ENCODE results near the gene SPDYE3. TPM values are rescaled to one million over a fixed set of nuclear protein-coding genes. Genes with fewer than 3 reads are reported as not detected.
A peak's percentile ranks its signal among the peaks of the same experiment; 100 is the strongest.
"Not testable (repeated sequence)": the region's sequence is repeated elsewhere in the genome, so short reads cannot be mapped to it uniquely, and the experiment has no call there.

SPDYE3 gene
- polyA plus RNA-seq (ENCODE audit: insufficient read length in 4 of 4), result 1 to 10 TPM; 6.9 to 9.1 (median 7.1) TPM

GRCh38 chr7:100307402-100307801, at the start of gene SPDYE3:
SPDYE3 (plus strand) TSS chr7:100307702; CDS start chr7:100307886, 184 bp downstream.
- DNase-seq (ENCODE audit: low read depth in 4 of 4, low spot score in 2 of 4), result not testable (repeated sequence)

- DNase-seq (ENCODE audit: low read depth in 4 of 4, low spot score in 2 of 4), result not testable (repeated sequence)
Observed at GRCh38 chr7:100259984-100260383, 47.5 kb upstream of the SPDYE3 start.

- not testable (repeated sequence) for DNase-seq (ENCODE audit: low read depth in 4 of 4, low spot score in 2 of 4)
Observed at GRCh38 chr7:100262896-100263295, 44.6 kb upstream of the SPDYE3 start.

- not testable (repeated sequence) for DNase-seq (ENCODE audit: low read depth in 4 of 4, low spot score in 2 of 4)
Observed at GRCh38 chr7:100264223-100264622, 43.3 kb upstream of the SPDYE3 start.

- DNase-seq (ENCODE audit: low read depth in 4 of 4, low spot score in 2 of 4), result not testable (repeated sequence)
Observed at GRCh38 chr7:100264669-100265165, 42.8 kb upstream of the SPDYE3 start.

GRCh38 chr7:100265851-100266250, 41.7 kb upstream of the SPDYE3 start:
- not testable (repeated sequence) for DNase-seq (ENCODE audit: low read depth in 4 of 4, low spot score in 2 of 4)

- no peak for DNase-seq (ENCODE audit: low read depth in 4 of 4, low spot score in 2 of 4)
Observed at GRCh38 chr7:100266576-100267354, 40.7 kb upstream of the SPDYE3 start.

GRCh38 chr7:100267648-100268047, 39.9 kb upstream of the SPDYE3 start:
- no peak for DNase-seq (ENCODE audit: low read depth in 4 of 4, low spot score in 2 of 4)

- DNase-seq (ENCODE audit: low read depth in 4 of 4, low spot score in 2 of 4), result not testable (repeated sequence)
Observed at GRCh38 chr7:100268882-100269281, 38.6 kb upstream of the SPDYE3 start.

GRCh38 chr7:100269306-100270045, 38.0 kb upstream of the SPDYE3 start:
- not testable (repeated sequence) for DNase-seq (ENCODE audit: low read depth in 4 of 4, low spot score in 2 of 4)

- DNase-seq (ENCODE audit: low read depth in 4 of 4, low spot score in 2 of 4), result not testable (repeated sequence)
Observed at GRCh38 chr7:100270046-100270918, 37.2 kb upstream of the SPDYE3 start.

- not testable (repeated sequence) for DNase-seq (ENCODE audit: low read depth in 4 of 4, low spot score in 2 of 4)
Observed at GRCh38 chr7:100270941-100271593, 36.4 kb upstream of the SPDYE3 start.

- peak; percentile 74 to 92 (median 85) for DNase-seq (ENCODE audit: low read depth in 4 of 4, low spot score in 2 of 4)
Observed at GRCh38 chr7:100271716-100272537, 35.6 kb upstream of the SPDYE3 start.

GRCh38 chr7:100272538-100272902, 35.0 kb upstream of the SPDYE3 start:
- not testable (repeated sequence) for DNase-seq (ENCODE audit: low read depth in 4 of 4, low spot score in 2 of 4)

- DNase-seq (ENCODE audit: low read depth in 4 of 4, low spot score in 2 of 4), result no peak
Observed at GRCh38 chr7:100275120-100275519, 32.4 kb upstream of the SPDYE3 start.

- not testable (repeated sequence) for DNase-seq (ENCODE audit: low read depth in 4 of 4, low spot score in 2 of 4)
Observed at GRCh38 chr7:100276126-100276525, 31.4 kb upstream of the SPDYE3 start.

GRCh38 chr7:100282069-100282608, 25.4 kb upstream of the SPDYE3 start:
- not testable (repeated sequence) for DNase-seq (ENCODE audit: low read depth in 4 of 4, low spot score in 2 of 4)

GRCh38 chr7:100283147-100283546, 24.4 kb upstream of the SPDYE3 start:
- DNase-seq (ENCODE audit: low read depth in 4 of 4, low spot score in 2 of 4), result not testable (repeated sequence)
